HG02852 (cell line): ENCODE data around the gene GOLGA6L2.
"Not testable (repeated sequence)": the region's sequence is repeated elsewhere in the genome, so short reads cannot be mapped to it uniquely, and the experiment has no call there.

ENCODE experiments used
- ATAC-seq: cut with Tn5 transposase; IDR thresholded peaks from one replicate; pipeline ENCODE4 v1.9.1; 2021; ENCODE audit warnings: mild to moderate bottlenecking, moderate library complexity; ENCODE audit not compliant: unreplicated experiment

Gene GOLGA6L2

DNA sequence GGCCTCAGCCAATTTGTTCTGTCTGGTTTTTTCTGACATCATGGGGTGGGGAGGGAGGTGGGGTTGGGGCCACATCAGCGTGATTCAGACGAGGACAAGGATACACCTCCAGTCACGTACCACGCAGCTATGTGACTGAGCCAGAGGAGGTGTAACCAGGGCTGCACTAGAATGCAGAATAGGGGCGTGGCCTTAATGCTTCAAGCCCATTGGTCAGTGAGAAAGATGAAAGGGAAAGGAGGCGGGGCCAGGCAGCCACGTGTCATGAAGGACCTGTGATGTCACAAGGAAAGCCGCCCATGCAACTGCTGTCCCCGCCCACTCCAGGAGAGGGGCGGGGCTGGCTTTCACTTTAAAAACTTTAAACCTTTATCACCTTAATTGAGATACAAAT is at the start of gene GOLGA6L2:
Gene GOLGA6L2 (minus strand): TSS at position 137 of the 394 bp plus-strand sequence. CDS start 62 bp downstream, at position 75.
- ATAC-seq, result no peak

- no peak for ATAC-seq
Measured at GRCh38 chr15:23484870-23485269, 37.8 kb upstream of the GOLGA6L2 start.

DNA sequence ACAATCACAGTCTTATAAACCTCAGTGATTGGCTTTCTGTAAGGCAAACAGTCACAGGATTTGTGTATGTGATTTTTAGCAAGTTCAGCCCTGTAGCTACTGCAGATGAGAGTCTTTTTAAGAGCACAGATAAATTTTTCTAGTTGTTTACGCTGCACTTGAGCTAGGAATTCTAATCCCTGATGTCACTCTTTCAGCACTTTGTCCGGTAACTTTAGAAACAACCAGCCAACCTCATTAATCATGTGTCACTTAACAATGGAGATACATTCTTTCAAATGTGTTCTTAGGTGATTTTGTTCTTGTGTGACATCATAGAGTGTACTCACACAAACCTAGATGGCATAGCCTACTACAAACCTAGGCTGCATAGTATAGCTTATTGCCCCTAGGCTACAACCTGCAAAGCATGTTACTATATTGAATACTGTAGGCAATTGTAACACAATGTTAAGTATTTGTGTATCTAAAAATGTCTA is 36.8 kb upstream of the GOLGA6L2 start:
- no peak for ATAC-seq

DNA sequence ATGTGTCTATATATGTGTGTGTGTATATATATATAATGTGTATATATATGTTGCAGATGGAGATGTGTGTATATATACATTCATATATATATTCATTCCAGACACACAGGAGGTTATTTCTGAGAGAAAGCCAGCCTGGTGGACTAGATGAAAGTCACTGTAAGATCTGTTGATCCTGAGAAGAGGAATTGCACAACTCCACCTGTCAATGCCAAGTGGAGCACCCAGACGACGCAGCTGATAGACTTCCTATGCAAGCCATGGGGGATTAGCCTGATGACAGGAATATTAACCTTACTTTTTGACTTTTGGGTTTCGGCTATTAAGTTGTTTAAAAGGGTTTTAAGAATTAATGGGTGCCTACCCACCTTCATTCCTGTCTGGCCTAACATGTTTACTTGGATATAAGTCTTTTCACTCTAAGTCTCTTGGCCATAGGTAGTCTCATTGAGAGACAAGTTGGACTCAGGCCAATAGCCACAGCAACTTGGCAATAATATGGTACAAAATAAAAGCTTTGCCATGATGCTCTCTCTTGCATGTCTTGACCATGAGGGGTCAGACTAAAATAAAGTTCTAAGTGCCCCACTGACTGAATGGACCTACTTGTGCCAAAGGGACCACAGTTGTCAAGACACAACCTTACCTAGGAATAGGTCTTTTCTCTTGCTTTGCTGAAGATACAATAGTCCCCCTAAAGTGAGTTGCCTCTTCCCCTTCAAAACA is 35.9 kb upstream of the GOLGA6L2 start:
- ATAC-seq, result no peak

- ATAC-seq, result no peak
Measured at GRCh38 chr15:23482228-23482627, 35.2 kb upstream of the GOLGA6L2 start.

DNA sequence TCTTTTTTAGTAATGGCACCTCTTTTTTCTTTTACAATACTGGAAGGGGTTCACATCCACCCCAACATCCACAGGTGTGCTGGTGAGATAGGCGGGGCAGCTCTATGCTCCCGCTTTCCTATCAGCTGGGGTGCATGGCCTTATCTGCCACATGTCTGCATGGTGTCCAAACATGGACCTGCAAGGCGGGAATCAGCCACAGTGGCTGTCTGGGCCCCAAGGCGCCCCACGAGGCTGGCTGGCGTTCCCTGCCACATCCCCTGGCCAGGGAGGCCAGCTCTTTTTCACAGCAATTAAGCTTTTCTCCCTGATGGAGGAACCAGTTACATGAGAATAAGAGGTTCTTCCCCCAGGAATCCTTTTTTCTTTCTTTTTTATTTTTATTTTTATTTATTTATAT is 30.9 kb upstream of the GOLGA6L2 start:
- ATAC-seq, result no peak

DNA sequence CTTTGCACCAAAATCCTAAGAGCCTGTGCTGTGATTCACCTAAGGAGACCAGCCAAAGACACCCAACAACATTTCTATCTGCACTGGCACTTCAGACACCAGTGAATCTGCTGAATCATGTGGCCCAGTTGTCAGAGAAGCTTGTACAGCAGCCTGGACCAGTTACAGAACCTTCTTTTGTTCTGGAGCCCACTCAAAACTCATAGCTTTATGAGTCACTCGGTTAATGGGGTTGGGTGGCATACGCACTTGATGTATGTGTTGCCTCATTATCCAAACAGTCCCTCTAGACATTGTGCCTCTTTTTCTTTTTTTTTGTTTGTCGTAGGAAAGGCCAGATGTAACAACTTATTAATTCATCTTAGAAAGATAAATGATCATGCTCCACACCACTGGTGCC is 25.6 kb upstream of the GOLGA6L2 start:
- no peak for ATAC-seq

GRCh38 chr15:23472033-23472432 is 25.0 kb upstream of the GOLGA6L2 start:
- no peak for ATAC-seq

DNA sequence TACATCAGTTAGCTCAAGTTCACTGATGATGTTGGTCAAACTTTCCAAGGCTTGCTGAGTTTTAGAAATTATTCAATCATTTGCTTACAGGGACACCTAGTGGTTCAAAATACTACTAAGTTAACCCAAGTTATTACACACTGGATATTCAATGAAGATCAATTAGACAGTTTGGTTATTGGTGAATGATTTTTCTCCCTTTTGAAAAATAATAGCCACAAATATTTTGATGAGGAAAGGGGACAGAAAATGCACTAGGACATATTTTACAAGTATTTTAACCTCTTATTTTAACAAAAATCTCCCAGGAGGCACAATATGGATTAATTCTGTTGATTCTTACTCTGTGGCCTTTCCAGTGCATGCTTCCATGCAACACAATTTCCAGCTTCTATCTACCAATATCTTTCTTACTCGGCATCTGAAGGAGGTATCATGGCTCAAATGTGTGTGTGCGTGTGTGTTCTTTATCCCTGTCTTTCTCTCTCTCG is 20.1 kb upstream of the GOLGA6L2 start:
- no peak for ATAC-seq

DNA sequence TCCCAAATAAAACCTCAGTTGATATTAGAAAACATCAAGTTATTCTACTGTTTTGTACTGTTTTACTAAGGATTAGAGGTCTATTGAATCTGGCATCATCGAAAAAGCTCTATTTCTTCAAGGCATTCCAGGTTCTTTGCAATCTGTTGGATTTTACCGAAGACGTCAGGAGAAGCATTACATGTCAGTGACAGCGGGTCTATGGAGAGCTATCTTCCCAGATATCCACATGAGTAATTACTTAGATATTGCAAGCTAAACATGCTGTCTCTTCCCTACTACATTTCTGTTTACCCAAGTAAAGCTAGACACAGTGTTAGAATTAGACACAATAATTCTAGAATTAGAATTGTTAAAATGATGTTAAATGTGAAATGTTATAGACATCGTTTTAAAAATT is 10.8 kb upstream of the GOLGA6L2 start:
- no peak for ATAC-seq

DNA sequence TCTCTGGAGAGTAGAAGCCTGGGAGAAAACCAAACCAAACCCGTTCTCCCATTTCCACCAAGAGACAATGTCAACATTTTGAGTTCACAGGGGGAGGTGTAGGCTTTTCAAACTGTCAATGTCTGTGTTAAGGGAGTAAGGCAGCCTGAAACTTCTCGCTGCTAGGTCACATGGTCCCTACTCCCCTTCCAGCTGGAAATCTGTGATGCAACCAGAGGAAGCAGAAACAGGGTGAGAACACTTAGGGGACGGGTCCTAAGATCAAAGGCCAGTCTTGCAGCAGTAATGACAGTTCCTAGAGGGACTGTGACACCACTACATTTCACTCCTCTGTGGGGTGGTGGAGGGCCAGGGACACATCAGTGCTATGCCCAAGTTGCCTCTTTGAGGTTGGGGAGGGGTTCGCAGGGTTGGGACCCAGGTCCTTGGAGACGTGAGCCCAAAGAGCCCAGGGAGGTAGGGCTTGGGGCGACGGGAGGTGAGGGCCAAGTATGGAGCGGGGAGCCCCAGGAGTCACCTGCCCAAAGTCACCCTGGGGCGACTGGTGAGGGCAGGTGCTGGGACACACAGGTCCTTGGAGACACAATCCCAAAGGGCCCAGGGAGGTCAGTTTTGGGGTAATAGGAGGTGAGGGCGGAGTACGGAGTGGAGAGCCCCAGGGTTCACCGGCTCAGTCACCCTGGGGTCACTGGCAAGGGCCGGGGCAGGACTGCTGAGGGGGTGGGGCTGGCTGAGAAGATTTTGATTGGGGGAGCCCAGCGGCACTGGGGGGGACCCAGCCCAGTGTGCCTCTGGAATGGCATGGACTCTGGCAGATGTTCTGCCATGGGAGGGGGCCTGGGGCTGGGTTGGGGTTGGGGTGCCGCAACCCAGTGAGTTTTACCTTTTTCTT is 582 bp downstream of the GOLGA6L2 start:
- ATAC-seq, result no peak

- no peak for ATAC-seq
Measured at GRCh38 chr15:23444269-23444668, 2.8 kb downstream of the GOLGA6L2 start.

GRCh38 chr15:23441204-23441603 is 5.8 kb downstream of the GOLGA6L2 start:
- no peak for ATAC-seq

- no peak for ATAC-seq
Measured at GRCh38 chr15:23440596-23440995, 6.4 kb downstream of the GOLGA6L2 start.

DNA sequence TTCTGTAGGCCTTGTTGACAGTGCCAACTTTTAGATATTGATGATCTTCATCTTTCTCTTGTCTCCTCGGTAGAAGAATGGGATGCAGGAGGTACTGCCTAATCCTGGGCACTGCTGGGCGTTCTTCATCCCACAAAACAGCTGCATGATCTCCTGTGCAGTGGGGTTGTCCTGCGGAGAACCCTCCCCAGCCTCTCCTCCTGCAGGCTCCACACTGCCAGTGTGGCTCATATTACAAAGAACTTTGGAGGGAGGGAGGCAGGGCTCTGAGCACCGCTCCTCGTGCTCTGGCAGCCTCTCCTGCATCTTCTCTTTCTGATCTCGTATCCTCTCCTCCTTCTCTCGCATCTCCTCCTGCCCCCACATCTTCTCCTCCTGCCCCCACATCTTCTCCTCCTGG is 7.5 kb downstream of the GOLGA6L2 start:
- no peak for ATAC-seq

GRCh38 chr15:23438816-23439466 is 8.1 kb downstream of the GOLGA6L2 start:
- no peak for ATAC-seq

DNA sequence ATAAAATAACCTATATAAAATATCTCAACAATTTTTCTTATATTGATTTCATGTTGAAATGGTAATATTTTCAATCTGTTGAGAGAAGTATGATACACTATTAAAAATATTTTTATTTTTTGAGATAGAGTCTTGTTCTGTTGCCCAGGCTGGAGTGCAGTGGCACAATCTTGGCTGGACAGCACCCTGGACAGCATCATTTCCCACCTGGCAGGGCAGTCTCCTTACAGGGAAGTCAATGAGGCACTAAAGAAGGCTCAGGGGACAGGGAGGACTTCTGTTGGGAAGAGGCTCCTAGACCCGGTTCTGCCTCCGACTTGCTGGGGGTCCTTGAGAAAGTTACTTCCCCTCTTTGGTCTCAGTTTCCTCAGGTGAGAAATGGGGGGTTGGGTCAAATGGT is 9.4 kb downstream of the GOLGA6L2 start:
- ATAC-seq, result no peak

- no peak for ATAC-seq
Measured at GRCh38 chr15:23437146-23437545, 9.9 kb downstream of the GOLGA6L2 start.

- ATAC-seq, result no peak
Measured at GRCh38 chr15:23436421-23436820, 10.6 kb downstream of the GOLGA6L2 start.

GRCh38 chr15:23434699-23435098 is 12.3 kb downstream of the GOLGA6L2 start:
- not testable (repeated sequence) for ATAC-seq

DNA sequence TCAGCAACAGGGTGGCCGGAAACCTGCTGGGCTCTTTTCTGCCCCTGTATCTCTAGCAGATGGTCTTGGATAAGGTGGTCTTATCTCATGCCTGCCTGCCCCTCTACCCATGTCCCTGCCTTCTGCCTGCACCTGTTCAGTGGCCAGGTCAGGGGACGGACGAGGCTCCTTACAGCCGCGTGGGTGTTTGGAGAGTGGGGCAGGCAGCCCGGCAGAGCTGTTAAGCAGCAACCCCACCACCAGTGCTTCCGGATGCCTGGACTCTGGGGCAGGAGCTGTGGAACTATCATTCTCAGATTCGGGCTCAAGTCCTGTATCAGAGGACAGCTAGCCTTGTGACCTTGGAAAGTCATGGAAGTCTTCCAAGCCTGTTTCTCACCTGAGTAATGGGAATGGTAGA is 21.7 kb downstream of the GOLGA6L2 start:
- ATAC-seq, result not testable (repeated sequence)
